Thyroid gland (tissue), 4 donors: ENCODE results near the gene NT5DC1. TPM values are rescaled to one million over a fixed set of nuclear protein-coding genes. Genes with fewer than 3 reads are reported as not detected.

ENCODE experiments used
- DNase-seq, 2 donors: peaks; one replicate each; pipeline ENCODE4 v3.0.0-alpha.2; 2019
- H3K27ac ChIP-seq, 3 donors: fragments of 200-600 bp; sonication (generic); 1 replicate in 2 of 3; 2 replicates in 1 of 3; pipeline ENCODE4 v1.5.1; 2016 to 2019; ENCODE audit warnings: mild to moderate bottlenecking in 1 of 3, moderate library complexity in 1 of 3
- H3K27me3 ChIP-seq: fragments of 200-600 bp; sonication (generic); one replicate; pipeline ENCODE4 v1.5.1; 2019
- H3K36me3 ChIP-seq, 2 donors: fragments of 200-600 bp; sonication (generic); one replicate each; pipeline ENCODE4 v1.5.1; 2016 to 2019
- H3K4me1 ChIP-seq, 2 donors: fragments of 200-600 bp; sonication (generic); one replicate each; pipeline ENCODE4 v1.5.1; 2017 to 2019
- H3K4me3 ChIP-seq, 3 donors: fragments of 200-600 bp; sonication (generic); replicated peaks in 1 of 3; 1 replicate in 2 of 3; 2 replicates in 1 of 3; pipeline ENCODE4 v1.5.1; 2016; ENCODE audit warnings: mild to moderate bottlenecking in 1 of 3
- H3K9me3 ChIP-seq: fragments of 200-600 bp; sonication (generic); one replicate; pipeline ENCODE4 v1.5.1; 2017
- POLR2A ChIP-seq, 2 donors: fragments of 450-650 bp; IDR thresholded peaks; one replicate each; pipeline ENCODE4 v1.6.1; 2017; ENCODE audit warnings: antibody characterized with exemption in 2 of 2, mild to moderate bottlenecking in 2 of 2, moderate library complexity in 1 of 2
- WGBS, 2 donors: methylation state at CpG; one replicate each; pipeline ENCODE4 v1.1.5; 2017; 5-methylcytosine and 5-hydroxymethylcytosine counted together
- intact Hi-C: fragments of 100-400 bp; cut with DNase I; formaldehyde crosslinking; loops from one replicate; pipeline ENCODE4 v1.15.1; 2023
- total RNA-seq, 4 donors: library from RNA; depleted of rRNA; stranded (reverse); fragments of >200 nt; gene quantifications; one replicate each; pipeline ENCODE4 v1.2.3, GENCODE V29; 2016
- TF ChIP-seq, protein P1 (sequence below), 6 experiments: fragments of 200-600 bp in 3 of 6; fragments of 450-650 bp in 3 of 6; sonication (generic) in 3 of 6; IDR thresholded peaks; one replicate each; pipeline ENCODE4 v1.5.1; 2016 to 2019; ENCODE audit warnings: antibody characterized with exemption in 6 of 6, mild to moderate bottlenecking in 2 of 6, inconsistent platforms in 1 of 6, moderate library complexity in 1 of 6

Gene NT5DC1
- total RNA-seq, 4 donors from 2014 or later: 17.5 to 35.7 (median 22.1) TPM

DNA sequence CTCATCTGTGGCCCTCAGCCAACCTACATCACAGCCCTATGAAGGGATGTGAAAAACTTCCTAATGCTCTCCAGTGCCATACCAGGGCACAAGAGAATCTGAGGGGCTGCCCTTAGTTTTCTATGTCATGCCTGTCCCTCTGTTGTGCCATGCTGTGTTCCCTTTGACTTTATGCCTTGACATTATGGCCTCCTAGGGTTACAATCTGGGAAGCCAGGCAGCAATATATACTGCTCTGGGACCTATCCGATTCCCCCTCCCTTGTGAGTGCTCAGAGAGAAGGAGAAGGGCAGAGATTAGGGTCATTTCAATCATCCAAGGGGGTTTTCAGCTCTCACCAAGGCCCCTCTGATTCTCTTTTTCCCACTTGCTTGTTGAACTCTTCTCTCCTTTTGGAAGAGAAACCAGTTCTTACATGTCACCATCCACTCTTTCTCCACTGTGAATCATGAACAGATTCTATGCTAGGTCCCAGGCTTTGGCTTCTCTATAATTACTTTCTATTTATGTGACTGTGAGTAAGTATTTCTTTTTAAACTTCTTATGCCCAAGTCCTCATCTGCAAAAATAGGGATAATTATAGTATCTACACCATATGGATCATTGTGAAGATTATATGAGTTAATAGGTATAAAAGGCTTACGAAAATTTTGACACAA is 25.8 kb upstream of the NT5DC1 start:
- WGBS, 2 donors: 85 to 88% methylated on average over 2 of the region's 2 CpGs
- Histone ChIP-seq H3K4me3 (no peak overlapping the region), H3K27me3 (no peaks in the 10 kb centered on the region), H3K9me3 (no peaks in the 10 kb centered on the region), H3K4me1 (no peaks in the 10 kb centered on the region), H3K27ac (no peak overlapping the region), H3K36me3 (no peaks in the 10 kb centered on the region)
- intact Hi-C loops: no loop called here
- TF ChIP-seq, protein P1, sequence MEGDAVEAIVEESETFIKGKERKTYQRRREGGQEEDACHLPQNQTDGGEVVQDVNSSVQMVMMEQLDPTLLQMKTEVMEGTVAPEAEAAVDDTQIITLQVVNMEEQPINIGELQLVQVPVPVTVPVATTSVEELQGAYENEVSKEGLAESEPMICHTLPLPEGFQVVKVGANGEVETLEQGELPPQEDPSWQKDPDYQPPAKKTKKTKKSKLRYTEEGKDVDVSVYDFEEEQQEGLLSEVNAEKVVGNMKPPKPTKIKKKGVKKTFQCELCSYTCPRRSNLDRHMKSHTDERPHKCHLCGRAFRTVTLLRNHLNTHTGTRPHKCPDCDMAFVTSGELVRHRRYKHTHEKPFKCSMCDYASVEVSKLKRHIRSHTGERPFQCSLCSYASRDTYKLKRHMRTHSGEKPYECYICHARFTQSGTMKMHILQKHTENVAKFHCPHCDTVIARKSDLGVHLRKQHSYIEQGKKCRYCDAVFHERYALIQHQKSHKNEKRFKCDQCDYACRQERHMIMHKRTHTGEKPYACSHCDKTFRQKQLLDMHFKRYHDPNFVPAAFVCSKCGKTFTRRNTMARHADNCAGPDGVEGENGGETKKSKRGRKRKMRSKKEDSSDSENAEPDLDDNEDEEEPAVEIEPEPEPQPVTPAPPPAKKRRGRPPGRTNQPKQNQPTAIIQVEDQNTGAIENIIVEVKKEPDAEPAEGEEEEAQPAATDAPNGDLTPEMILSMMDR (IDR thresholded peaks at IDR 0.05): no peak
- no peak for TF ChIP-seq POLR2A (IDR thresholded peaks at IDR 0.05)
- no peak for DNase-seq

DNA sequence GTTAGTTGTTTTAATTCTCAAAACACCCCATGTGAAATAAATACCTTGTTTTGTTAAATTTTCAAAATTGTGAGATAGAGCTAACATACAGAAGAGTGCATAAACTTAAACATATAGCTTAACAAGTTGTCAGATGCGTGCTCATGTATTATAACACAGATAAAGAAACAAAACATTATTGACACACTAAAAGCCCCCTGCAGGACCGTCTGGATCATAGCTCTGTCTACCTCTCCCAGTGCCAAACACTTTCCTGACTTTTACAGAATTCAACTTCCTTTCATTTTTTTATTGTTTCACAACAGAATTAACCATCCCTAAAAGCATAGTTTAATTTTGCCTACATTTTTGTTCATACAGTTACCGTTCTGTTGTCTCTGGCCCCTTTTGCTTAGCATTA is 22.1 kb upstream of the NT5DC1 start:
- Histone ChIP-seq H3K4me1 (no peaks in the 10 kb centered on the region), H3K36me3 (no peaks in the 10 kb centered on the region), H3K9me3 (no peaks in the 10 kb centered on the region), H3K4me3 (no peak overlapping the region), H3K27ac (no peak overlapping the region), H3K27me3 (no peaks in the 10 kb centered on the region)
- no peak for DNase-seq
- WGBS, 2 donors: 63 to 76% methylated on average over 3 of the region's 3 CpGs
- TF ChIP-seq POLR2A (IDR thresholded peaks at IDR 0.05): no peak
- TF ChIP-seq, protein P1 (IDR thresholded peaks at IDR 0.05): no peak
- intact Hi-C loops: no loop called here

DNA sequence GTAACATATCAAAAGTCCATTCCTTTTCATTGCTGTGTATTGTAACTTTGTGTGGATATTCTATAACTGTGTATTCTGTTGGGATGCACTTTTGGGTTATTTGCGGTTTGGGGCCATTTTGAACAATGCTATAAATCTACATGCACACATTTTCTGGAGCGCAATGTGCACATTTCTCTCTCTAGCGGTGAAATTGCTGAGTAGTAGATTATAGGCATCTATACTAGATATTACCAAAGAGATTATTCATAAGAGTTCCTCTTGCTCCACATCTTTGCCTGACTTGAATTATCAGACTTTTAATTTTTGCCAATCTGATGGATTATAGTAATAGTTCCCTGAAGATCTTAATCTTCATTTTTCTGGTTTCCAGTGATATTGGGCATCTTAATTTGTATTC is 21.7 kb upstream of the NT5DC1 start:
- 98 to 100% methylated on average over 3 of the region's 3 CpGs for WGBS, 2 donors
- Histone ChIP-seq H3K27ac (no peak overlapping the region), H3K27me3 (no peaks in the 10 kb centered on the region), H3K36me3 (no peaks in the 10 kb centered on the region), H3K9me3 (no peaks in the 10 kb centered on the region), H3K4me1 (no peaks in the 10 kb centered on the region), H3K4me3 (no peak overlapping the region)
- DNase-seq: no peak
- intact Hi-C loops: no loop called here
- no peak for TF ChIP-seq POLR2A (IDR thresholded peaks at IDR 0.05)
- TF ChIP-seq, protein P1 (IDR thresholded peaks at IDR 0.05): no peak

DNA sequence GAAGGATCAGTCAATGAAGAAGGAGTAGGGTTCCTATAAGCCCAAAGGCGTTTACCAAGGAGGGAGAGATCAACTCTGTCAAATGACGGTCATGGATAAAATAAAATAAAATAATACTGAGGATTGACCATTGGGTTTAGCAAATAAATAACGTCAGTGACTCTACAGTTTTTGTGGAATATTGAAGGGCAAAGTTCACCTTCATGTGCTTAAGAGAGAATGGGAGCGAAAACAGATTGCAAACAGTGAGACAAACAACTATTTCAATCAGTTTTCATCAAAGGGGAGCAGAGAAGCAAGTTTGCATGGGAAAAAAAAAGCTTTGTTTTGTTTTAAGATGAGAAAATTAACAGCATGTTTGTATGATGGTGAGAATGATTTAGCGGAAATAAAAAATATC is 17.6 kb upstream of the NT5DC1 start:
- Histone ChIP-seq H3K27me3 (no peaks in the 10 kb centered on the region), H3K36me3 (no peaks in the 10 kb centered on the region), H3K4me3 (no peak overlapping the region), H3K27ac (no peak overlapping the region), H3K4me1 (no peaks in the 10 kb centered on the region), H3K9me3 (no peaks in the 10 kb centered on the region)
- TF ChIP-seq, protein P1 (IDR thresholded peaks at IDR 0.05): no peak
- TF ChIP-seq POLR2A (IDR thresholded peaks at IDR 0.05): no peak
- intact Hi-C loops: no loop called here
- WGBS, 2 donors: 87 to 88% methylated on average over 5 of the region's 5 CpGs
- DNase-seq: no peak

DNA sequence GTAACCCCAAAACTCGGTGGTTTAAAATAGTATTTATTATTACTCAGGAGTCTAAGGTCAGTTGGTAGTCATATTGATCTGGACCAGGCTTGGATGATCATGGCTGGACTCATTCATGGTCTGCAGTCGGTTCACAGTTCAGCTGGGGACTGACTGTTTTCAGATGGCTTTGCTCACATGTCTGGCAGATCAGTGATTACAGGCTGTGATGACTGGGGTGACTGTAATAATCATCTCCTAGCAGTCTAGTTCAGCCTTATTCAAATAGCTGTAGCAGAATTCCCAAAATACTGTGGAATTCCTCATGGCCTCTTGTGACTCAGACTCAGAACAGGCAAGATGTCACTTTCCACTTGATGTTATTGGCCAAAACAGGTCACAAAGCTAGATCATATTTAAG is 16.4 kb upstream of the NT5DC1 start:
- intact Hi-C loops: no loop called here
- TF ChIP-seq POLR2A (IDR thresholded peaks at IDR 0.05): no peak
- TF ChIP-seq, protein P1 (IDR thresholded peaks at IDR 0.05): no peak
- Histone ChIP-seq H3K9me3 (no peaks in the 10 kb centered on the region), H3K4me1 (no peaks in the 10 kb centered on the region), H3K36me3 (no peaks in the 10 kb centered on the region), H3K27ac (no peak overlapping the region), H3K4me3 (no peak overlapping the region), H3K27me3 (no peaks in the 10 kb centered on the region)
- DNase-seq: no peak
- 85 to 88% methylated on average over 2 of the region's 2 CpGs for WGBS, 2 donors
